SK-MEL-5 (cell line): Measurements from ENCODE around the gene RPUSD1. TPM values are rescaled to one million over a fixed set of nuclear protein-coding genes. Genes with fewer than 3 reads are reported as not detected.
"Not testable (repeated sequence)": the region's sequence is repeated elsewhere in the genome, so short reads cannot be mapped to it uniquely, and the experiment has no call there.

Experiments used
- DNase-seq: peaks from one replicate; pipeline ENCODE4 v3.0.0-alpha.2; 2016; ENCODE audit warnings: low read depth, low spot score
- in situ Hi-C: cut with HindIII; loops from 2 replicates; pipeline ENCODE4 v1.10.0; 2016; ENCODE audit warnings: low sequenced_read_pairs, high pct_unique_total_duplicates, low pct_unique_long_range_greater_than_20kb
- total RNA-seq: library from RNA; depleted of rRNA; stranded (reverse); fragments of >200 nt; shearing (Covaris generic); gene quantifications from 2 replicates; pipeline ENCODE4 v1.2.3, GENCODE V29; 2014

RPUSD1 gene
- total RNA-seq, 1 experiment from 2014 or later, result 32.6 TPM

GRCh38 chr16:764184-764750 lies 23.9 kb downstream of the RPUSD1 start:
- in situ Hi-C loops, result no loop called here
- DNase-seq, result no peak

GRCh38 chr16:763369-764183 lies 24.6 kb downstream of the RPUSD1 start:
- DNase-seq, result no peak
- in situ Hi-C loops, result no loop called here

- in situ Hi-C loops, result no loop called here
- no peak for DNase-seq
Observed at GRCh38 chr16:762595-763268, 25.4 kb downstream of the RPUSD1 start.

- no peak for DNase-seq
- in situ Hi-C loops, result no loop called here
Observed at GRCh38 chr16:761625-762513, 26.3 kb downstream of the RPUSD1 start.

- DNase-seq, result no peak
- in situ Hi-C loops, result no loop called here
Observed at GRCh38 chr16:760545-761343, 27.4 kb downstream of the RPUSD1 start, which contains the start of gene MSLN. Gene MSLN, plus strand, starts transcription at chr16:760734. Its CDS starts 1,947 bp downstream, at chr16:762681.

- in situ Hi-C loops, result no loop called here
Observed at GRCh38 chr16:760065-760464, 28.1 kb downstream of the RPUSD1 start.

GRCh38 chr16:759110-759910 lies 28.9 kb downstream of the RPUSD1 start:
- in situ Hi-C loops, result no loop called here
- no peak for DNase-seq

More at GRCh38 chr16:760065-760464, 28.1 kb downstream of the RPUSD1 start:
- DNase-seq, result no peak

- DNase-seq, result no peak
- in situ Hi-C loops, result no loop called here
Observed at GRCh38 chr16:756428-756827, 31.8 kb downstream of the RPUSD1 start.

- in situ Hi-C loops, result no loop called here
- DNase-seq, result no peak
Observed at GRCh38 chr16:754656-755055, 33.5 kb downstream of the RPUSD1 start.

- in situ Hi-C loops, DNase-seq: not testable (repeated sequence)
Observed at GRCh38 chr16:754121-754607, 34.0 kb downstream of the RPUSD1 start.

- in situ Hi-C loops, result no loop called here
- DNase-seq, result no peak
Observed at GRCh38 chr16:752007-752312, 36.2 kb downstream of the RPUSD1 start.

GRCh38 chr16:751152-752006 lies 36.8 kb downstream of the RPUSD1 start:
- DNase-seq, result no peak
- in situ Hi-C loops, result no loop called here

GRCh38 chr16:750485-750884 lies 37.7 kb downstream of the RPUSD1 start:
- in situ Hi-C loops, result no loop called here
- DNase-seq, result no peak

GRCh38 chr16:749010-749409 lies 39.2 kb downstream of the RPUSD1 start:
- in situ Hi-C loops, result no loop called here
- DNase-seq, result no peak

- in situ Hi-C loops, result no loop called here
- DNase-seq, result no peak
Observed at GRCh38 chr16:747978-748746, 40.0 kb downstream of the RPUSD1 start.
